Measurements from ENCODE around the gene AP3S1.
"Not testable (repeated sequence)": the region's sequence is repeated elsewhere in the genome, so short reads cannot be mapped to it uniquely, and the experiment has no call there.

AP3S1 gene

DNA sequence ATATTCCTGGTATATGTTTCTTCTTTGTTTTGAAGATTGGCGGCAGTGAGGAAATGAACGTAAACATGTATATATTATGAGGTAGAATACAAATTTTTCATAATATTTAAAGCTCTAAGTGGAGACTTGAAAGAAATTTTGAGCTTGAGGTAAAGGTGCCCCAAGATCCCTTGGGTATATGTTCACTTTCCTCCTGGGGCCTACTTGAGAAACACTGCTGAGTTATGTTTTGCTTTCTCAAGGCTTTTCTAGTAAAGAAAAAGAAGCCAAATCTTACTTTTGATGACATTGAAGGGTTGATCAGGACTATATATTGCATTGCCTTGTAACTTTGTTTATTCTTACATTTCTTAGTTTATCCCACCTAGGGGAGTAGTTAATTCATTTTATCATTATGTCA is 30.7 kb downstream of the AP3S1 start:
- no peak for DNase-seq (ENCODE audit: low read depth in 2 of 2)

GRCh38 chr5:115873392-115873791 is 31.7 kb downstream of the AP3S1 start:
- no peak for DNase-seq (ENCODE audit: low read depth in 2 of 2)

DNA sequence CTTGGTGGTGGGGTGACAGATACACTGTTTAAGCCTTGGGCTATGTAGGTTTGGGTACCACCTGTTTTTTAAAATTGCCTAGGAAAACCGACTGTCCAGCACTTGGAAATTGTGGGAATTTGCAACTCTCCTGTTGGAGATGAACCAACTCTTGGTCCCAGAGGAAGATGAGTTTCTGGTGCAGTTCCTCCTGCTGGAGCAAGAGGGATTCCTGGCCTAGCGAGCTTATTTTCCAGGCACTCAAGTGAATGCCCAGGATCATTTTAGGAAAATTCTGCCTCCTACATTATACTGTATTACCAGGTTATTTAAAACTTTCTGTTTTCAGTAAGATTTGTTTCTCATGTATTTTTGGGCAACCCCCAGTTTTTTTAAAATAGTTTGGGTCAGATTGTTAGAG is 33.7 kb downstream of the AP3S1 start:
- no peak for DNase-seq (ENCODE audit: low read depth in 2 of 2)

GRCh38 chr5:115877342-115877741 is 35.6 kb downstream of the AP3S1 start:
- not testable (repeated sequence) for DNase-seq (ENCODE audit: low read depth in 2 of 2)

- not testable (repeated sequence) for DNase-seq (ENCODE audit: low read depth in 2 of 2)
These were observed 40.7 kb downstream of the AP3S1 start for GRCh38 chr5:115882434-115882833.

GRCh38 chr5:115884704-115885103 is 43.0 kb downstream of the AP3S1 start:
- no peak for DNase-seq (ENCODE audit: low read depth in 2 of 2)

DNA sequence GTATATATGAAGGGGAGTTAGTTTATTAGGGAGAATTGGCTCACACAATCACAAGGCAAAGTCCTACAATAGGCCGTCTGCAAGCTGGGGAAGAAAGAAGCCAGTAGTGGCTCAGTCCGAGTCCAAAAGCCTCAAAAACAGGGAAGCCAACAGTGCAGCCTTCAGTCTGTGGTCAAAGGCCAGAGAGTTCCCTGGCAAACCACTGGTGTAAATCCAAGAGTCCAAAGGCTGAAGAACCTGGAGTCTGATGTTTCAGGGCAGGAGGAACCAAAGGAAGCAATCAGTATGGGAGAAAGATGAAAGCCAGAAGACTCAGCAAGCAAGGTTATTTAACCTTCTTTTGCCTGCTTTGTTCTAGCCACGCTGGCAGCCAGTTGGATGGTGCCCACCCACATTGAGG is 43.5 kb downstream of the AP3S1 start:
- DNase-seq (ENCODE audit: low read depth in 2 of 2), result not testable (repeated sequence)

DNA sequence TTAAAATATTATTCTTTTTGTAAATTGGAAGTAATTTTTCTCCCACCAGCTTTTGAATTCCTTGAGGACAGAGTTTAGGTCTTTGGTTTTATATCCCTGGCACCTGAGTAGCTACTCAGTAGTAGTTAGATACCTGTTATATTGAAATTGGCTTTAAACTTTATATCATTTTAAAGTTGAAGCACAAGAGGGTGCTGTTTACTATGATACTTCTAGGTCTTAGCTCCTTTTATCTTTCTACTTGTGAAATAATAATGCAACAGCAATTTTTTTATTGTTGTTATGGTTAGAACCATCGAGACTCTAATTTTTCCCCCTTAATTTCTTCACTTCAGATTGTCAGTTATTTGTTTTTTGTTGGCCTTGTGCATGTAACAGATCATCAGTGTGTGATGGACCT is 46.3 kb downstream of the AP3S1 start:
- no peak for DNase-seq (ENCODE audit: low read depth in 2 of 2)

GRCh38 chr5:115892021-115892420 is 50.3 kb downstream of the AP3S1 start:
- no peak for DNase-seq (ENCODE audit: low read depth in 2 of 2)

DNA sequence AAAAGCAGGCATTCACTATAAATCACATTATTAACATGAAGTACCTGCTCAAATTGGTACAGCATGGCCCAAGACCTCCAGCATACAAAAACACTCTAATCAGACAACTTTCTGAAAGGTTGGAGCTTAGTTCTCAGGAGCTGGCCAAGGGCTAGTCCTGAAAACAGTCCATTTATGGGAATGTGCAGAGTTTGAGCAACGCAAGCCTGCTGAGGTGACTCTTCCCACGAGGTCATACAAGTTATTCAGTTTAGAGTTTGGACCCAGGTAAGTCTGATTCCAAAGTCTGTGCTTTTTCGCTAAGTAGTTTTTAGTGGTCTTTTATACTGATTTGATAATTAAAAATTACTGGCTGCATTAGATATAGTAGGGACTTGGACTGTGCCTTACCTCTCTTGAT is 52.6 kb downstream of the AP3S1 start:
- no peak for DNase-seq (ENCODE audit: low read depth in 2 of 2)

GRCh38 chr5:115895821-115896220 is 54.1 kb downstream of the AP3S1 start:
- DNase-seq (ENCODE audit: low read depth in 2 of 2), result no peak

DNA sequence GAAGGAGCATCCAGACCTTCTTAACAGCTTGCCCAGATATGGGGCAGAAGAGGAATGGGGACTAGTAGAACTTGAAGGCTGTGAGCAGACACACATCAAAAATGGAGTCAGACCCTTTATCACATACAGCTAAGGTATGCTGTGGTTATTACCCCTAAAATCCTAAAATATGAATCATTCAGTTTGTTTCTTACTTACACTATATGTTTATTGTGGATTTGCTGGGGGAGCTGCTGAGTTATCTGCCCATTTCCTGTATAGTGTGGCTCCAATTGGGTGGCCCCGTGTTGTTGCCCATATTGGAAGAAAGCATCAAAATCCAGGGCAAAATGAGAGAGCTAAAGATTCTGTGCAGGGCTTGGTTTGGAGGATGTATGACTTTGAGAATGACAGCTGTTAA is 56.9 kb downstream of the AP3S1 start:
- no peak for DNase-seq (ENCODE audit: low read depth in 2 of 2)

GRCh38 chr5:115907177-115907576 is 65.4 kb downstream of the AP3S1 start:
- no peak for DNase-seq (ENCODE audit: low read depth in 2 of 2)

DNA sequence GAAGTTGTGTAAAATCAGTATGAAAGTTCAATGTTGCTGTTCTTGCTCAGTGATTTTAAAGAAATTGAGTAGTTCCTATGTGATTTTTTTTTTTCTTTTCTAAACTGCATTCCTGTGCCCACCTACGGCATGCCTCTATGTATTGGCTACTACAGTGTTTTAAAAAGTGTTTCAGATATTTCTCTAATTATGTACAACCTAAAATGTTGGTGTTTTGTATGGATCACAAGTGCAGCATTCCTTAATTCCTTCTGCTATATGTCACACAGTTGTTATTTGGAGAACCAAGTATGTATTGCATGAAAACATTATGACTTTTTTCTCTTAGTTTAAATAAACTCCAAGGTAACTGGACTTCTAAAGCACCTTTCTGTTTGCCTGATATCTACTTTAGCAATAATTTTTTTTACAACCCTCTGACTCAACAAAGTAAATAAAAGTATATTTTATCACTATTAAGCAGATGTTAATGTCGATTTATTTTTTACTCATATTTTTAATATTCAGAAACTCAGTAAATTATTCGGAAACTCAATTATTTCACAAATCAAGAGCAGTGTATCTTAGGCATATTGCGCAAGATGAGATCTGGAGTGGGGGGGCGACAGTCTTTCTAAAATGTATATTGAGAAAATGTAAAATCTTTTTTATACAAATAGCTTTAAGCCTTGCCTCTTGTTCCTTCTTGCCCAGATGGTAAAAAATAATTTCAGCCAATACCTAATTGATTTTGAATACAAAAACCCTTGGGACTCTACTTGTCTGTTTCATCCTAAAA is 72.1 kb downstream of the AP3S1 start:
- not testable (repeated sequence) for DNase-seq (ENCODE audit: low read depth in 2 of 2)

DNA sequence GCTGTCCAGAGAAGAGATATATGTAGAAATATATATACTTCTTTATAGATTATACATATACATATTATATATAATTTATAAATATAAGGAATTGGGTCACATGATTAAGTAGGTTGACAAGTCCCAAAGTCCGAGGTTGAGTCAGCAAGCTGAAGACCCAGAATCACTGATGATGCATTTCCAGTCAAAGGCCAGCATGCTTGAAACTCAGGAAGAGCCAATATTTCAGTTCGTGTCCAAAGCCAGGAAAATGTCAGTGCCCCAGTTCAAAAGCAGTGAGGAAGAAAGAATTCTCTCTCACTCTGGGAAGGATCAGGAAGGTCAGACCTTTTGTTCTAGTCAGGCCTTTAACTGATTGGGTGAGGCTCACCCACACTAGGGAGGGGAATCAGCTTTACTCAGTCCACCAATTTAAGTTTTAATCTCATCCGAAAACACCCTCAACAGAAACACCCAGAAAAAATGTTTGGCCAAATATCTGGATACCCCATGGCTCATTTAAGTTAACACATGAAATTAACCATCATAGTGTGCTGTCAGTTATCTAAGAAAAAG is 78.5 kb downstream of the AP3S1 start:
- no peak for DNase-seq (ENCODE audit: low read depth in 2 of 2)

- not testable (repeated sequence) for DNase-seq (ENCODE audit: low read depth in 2 of 2)
These were observed 87.1 kb downstream of the AP3S1 start for GRCh38 chr5:115928578-115929407.

- DNase-seq (ENCODE audit: low read depth in 2 of 2), result not testable (repeated sequence)
These were observed 88.4 kb downstream of the AP3S1 start for GRCh38 chr5:115930171-115930570.

GRCh38 chr5:115930630-115931337 is 89.0 kb downstream of the AP3S1 start:
- no peak for DNase-seq (ENCODE audit: low read depth in 2 of 2)

GRCh38 chr5:115932991-115933390 is 91.3 kb downstream of the AP3S1 start:
- DNase-seq (ENCODE audit: low read depth in 2 of 2), result no peak

GRCh38 chr5:115934388-115934974 is 92.7 kb downstream of the AP3S1 start:
- DNase-seq (ENCODE audit: low read depth in 2 of 2), result no peak

GRCh38 chr5:115936031-115936430 is 94.3 kb downstream of the AP3S1 start:
- no peak for DNase-seq (ENCODE audit: low read depth in 2 of 2)

- no peak for DNase-seq (ENCODE audit: low read depth in 2 of 2)
These were observed 97.3 kb downstream of the AP3S1 start for GRCh38 chr5:115939059-115939458.

All from stimulated activated CD8-positive, alpha-beta memory T cell treated with anti-CD3 and anti-CD28 coated beads, Interleukin-7, amount 100 ng/mL, for 1 hour (primary cell).